H1 (cell line): ENCODE data around the gene CELSR1. TPM values are rescaled to one million over a fixed set of nuclear protein-coding genes. Genes with fewer than 3 reads are reported as not detected.

Experiments used
- EP300 ChIP-seq, 2 experiments: IDR thresholded peaks; 1 replicate in 1 of 2; 2 replicates in 1 of 2; pipeline ENCODE4 v1.6.1; 2011 to 2012; ENCODE audit warnings: low read depth in 2 of 2, low read length in 2 of 2, mild to moderate bottlenecking in 2 of 2, borderline replicate concordance in 1 of 2, inconsistent platforms in 1 of 2, moderate library complexity in 1 of 2
- JUN ChIP-seq: IDR thresholded peaks from 2 replicates; pipeline ENCODE4 v1.6.1; 2011; ENCODE audit warnings: low read depth, mild to moderate bottlenecking, improper control_type of control experiment, low read length
- polyA plus RNA-seq, 7 experiments: library from polyadenylated mRNA; depleted of rRNA in 3 of 7; stranded (reverse) in 5 of 7; unstranded in 2 of 7; fragments of >200 nt in 5 of 7; fragments of 200-250 nt in 2 of 7; gene quantifications; 1 replicate in 5 of 7; 2 replicates in 1 of 7; 4 replicates in 1 of 7; pipeline versions ENCODE4 v1.2.1 to v1.2.3, GENCODE V29; 2011 to 2013; ENCODE audit warnings: missing spikeins in 2 of 7, mixed read lengths in 2 of 7
- total RNA-seq: library from RNA; stranded (reverse); fragmentation: NEBNext Ultra II Directional; extraction: Animal tissue kit (Norgen Biotek cat#: 25700); gene quantifications from 2 replicates; pipeline ENCODE4 v1.2.1, GENCODE V29; 2021

Gene CELSR1
- total and polyA plus RNA-seq, 2 of the 8 experiments (the other 6 are each of a cell fraction or from before 2014, with no cell fraction given) = 9.0 to 12.4 TPM

- TF ChIP-seq EP300 (IDR thresholded peaks at IDR 0.05; ENCODE audit: borderline replicate concordance in 1 of 2, low read depth in 2 of 2, low read length in 2 of 2) = no peak
- TF ChIP-seq JUN = no peak
Measured at GRCh38 chr22:46547179-46547882, 9.9 kb upstream of the CELSR1 start (continued).
